Mesodermal cell (in vitro differentiated cells): ENCODE measurements around the gene MED25.
A peak's percentile ranks its signal among the peaks of the same experiment; 100 is the strongest.

Source experiments
- H3K27ac ChIP-seq: 2 replicates; pipeline ENCODE4 v1.7.0; 2013; ENCODE audit warnings: mild to moderate bottlenecking, low read depth, low read length, moderate library complexity; ENCODE audit not compliant: severe bottlenecking
- H3K36me3 ChIP-seq: 2 replicates; pipeline ENCODE4 v1.7.1; 2013; ENCODE audit warnings: mild to moderate bottlenecking, low read length, moderate library complexity; ENCODE audit not compliant: control insufficient read depth, insufficient read depth
- H3K4me1 ChIP-seq: one replicate; pipeline ENCODE4 v1.7.1; 2013; ENCODE audit warnings: mild to moderate bottlenecking, low read length; ENCODE audit not compliant: insufficient read depth, control insufficient read depth, poor library complexity, severe bottlenecking
- H3K4me3 ChIP-seq: 2 replicates; pipeline ENCODE4 v1.7.0; 2013; ENCODE audit warnings: low read length, control low read depth, mild to moderate bottlenecking; ENCODE audit not compliant: insufficient read depth, poor library complexity, severe bottlenecking; ENCODE audit errors: extremely low read depth
- H3K9me3 ChIP-seq: 2 replicates; pipeline ENCODE4 v1.7.1; 2013; ENCODE audit warnings: mild to moderate bottlenecking, low read length, moderate library complexity; ENCODE audit not compliant: control insufficient read depth
- WGBS, 2 experiments: methylation state at CpG; one replicate each; pipeline ENCODE4 v1.1.5; 2013; ENCODE audit warnings: missing lambda C conversion rate in 2 of 2; ENCODE audit not compliant: insufficient coverage in 2 of 2; 5-methylcytosine and 5-hydroxymethylcytosine counted together

The MED25 gene

GRCh38 chr19:49875857-49876421, 57.9 kb downstream of the MED25 start:
- 0 to 1% methylated on average over 22 to 26 of the region's 28 CpGs for WGBS, 2 experiments
- H3K36me3 ChIP-seq = peaks cover 46% of the 10 kb centered on the region
- no peaks in the 10 kb centered on the region for H3K9me3 ChIP-seq
- peaks cover 11% of the 10 kb centered on the region for H3K4me1 ChIP-seq
- H3K4me3 ChIP-seq = peak overlapping the region; percentile 99
- H3K27ac ChIP-seq = peak overlapping the region; percentile 98

GRCh38 chr19:49876422-49877019, 58.4 kb downstream of the MED25 start:
- peak overlapping the region; percentile 99 for H3K4me3 ChIP-seq
- peak overlapping the region; percentile 98 for H3K27ac ChIP-seq
- WGBS, 2 experiments = 0% methylated on average over 40 to 41 of the region's 46 CpGs
- peaks cover 11% of the 10 kb centered on the region for H3K4me1 ChIP-seq
- no peaks in the 10 kb centered on the region for H3K9me3 ChIP-seq
- peaks cover 46% of the 10 kb centered on the region for H3K36me3 ChIP-seq

DNA sequence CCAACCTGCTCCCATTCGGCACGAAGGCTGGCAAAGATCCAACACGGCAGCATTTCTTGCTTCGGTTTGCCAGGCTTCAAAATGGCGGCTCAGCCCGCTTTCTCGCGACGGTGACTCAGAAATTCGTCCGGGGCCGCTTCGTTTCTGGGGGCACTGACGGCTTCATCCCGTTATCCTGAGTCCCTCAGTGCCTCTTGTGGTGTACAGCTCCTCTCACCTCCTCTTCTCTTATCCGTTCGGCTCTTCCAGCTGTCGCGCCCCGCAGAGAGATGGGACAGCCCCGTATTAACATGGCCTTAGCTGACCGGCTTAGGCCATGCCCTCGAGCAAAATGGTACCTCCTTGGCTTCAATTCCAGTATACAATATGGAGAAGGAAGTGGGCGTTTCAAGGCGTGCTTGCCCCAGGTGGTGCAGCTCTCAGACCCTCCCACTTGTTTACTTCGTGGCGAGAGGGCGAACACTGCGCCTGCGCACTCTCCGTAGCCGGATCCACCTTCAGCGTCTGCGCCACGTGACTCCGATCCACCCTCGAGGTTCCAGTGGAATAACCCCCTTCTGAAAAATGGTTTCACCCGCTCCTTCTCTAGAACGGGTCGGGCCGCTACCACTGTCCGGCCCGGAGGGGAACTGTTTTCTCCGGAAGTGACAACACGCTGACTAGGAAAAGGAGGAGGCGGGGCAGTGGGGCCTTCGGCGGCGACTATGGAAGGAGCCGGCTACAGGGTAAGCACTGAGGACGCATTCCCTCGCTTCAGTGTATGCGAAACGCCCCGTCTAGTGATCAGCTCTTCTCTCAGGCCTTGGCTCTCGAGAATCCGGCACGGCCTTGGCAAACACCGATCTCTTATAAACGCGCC, 59.2 kb downstream of the MED25 start, which contains the start of the genes AKT1S1 and TBC1D17:
TSS of gene AKT1S1 (minus strand) at position 336 of the 859 bp plus-strand sequence. CDS start 4,060 bp downstream, outside the sequence.
TSS of gene TBC1D17 (plus strand) at position 683 of the 859 bp plus-strand sequence. CDS start at position 705, 22 bp downstream.
- Histone ChIP-seq H3K36me3 (peaks cover 47% of the 10 kb centered on the region), H3K4me1 (peaks cover 11% of the 10 kb centered on the region), H3K9me3 (no peaks in the 10 kb centered on the region), H3K4me3 (peak within 1 kb of the TSS; percentile 99), H3K27ac (peak within 1 kb of the TSS; percentile 98)
- WGBS, 2 experiments = 0% methylated on average over 53 of the region's 61 CpGs

DNA sequence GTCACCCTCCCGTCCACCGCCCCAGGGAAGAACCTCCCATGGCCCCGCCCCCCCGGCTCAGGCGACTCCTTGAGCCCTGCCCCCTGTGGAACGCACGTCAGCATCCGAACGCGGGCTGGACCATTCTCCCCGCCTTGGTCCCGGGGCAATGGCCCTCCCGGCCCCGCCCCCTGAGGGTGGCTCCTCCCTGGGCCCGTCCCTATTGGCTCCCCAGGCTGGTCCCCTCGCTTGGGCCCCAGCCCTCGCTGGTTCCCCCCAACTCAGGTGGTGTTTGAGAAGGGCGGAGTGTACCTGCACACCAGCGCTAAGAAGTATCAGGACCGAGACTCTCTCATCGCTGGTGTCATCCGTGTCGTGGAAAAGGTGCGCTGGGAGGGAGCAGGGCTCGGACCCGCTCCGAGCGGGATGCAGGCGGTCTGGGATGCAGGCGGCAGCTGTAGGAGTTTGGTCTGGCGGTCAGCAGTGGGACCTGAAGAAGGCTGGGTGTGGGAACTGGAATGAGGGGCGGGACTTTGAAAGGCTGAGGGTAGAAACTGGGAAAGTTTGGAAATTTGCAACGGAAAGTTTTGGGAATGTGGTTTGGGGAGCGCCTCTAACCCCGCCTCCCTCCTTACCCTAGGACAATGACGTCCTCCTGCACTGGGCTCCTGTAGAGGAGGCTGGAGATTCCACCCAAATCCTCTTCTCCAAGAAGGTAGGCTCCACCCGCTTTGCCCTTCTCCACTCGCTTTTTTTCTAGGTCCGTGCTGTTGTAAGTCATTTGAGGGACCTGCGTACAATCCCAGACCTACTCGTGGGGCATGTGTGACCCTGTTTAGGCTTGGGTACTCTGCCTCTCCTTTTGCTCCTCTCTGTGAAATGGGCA, 60.0 kb downstream of the MED25 start:
- peaks cover 11% of the 10 kb centered on the region for H3K4me1 ChIP-seq
- peaks cover 49% of the 10 kb centered on the region for H3K36me3 ChIP-seq
- peak overlapping the region; percentile 98 for H3K27ac ChIP-seq
- WGBS, 2 experiments = 8 to 9% methylated on average over 29 to 31 of the region's 41 CpGs
- peak overlapping the region; percentile 99 for H3K4me3 ChIP-seq
- peaks cover 5% of the 10 kb centered on the region for H3K9me3 ChIP-seq

GRCh38 chr19:49878744-49879070, 60.6 kb downstream of the MED25 start:
- Histone ChIP-seq H3K27ac (peak overlapping the region; percentile 23), H3K4me3 (peak overlapping the region; percentile 99), H3K4me1 (peaks cover 11% of the 10 kb centered on the region), H3K9me3 (peaks cover 6% of the 10 kb centered on the region), H3K36me3 (peaks cover 55% of the 10 kb centered on the region)
- WGBS, 2 experiments = 85 to 90% methylated on average over 4 to 6 of the region's 9 CpGs

- Histone ChIP-seq H3K4me3 (peak overlapping the region; percentile 99), H3K4me1 (peaks cover 11% of the 10 kb centered on the region), H3K9me3 (peaks cover 6% of the 10 kb centered on the region), H3K36me3 (peaks cover 58% of the 10 kb centered on the region), H3K27ac (no peak overlapping the region)
- WGBS, 2 experiments = 94 to 97% methylated on average over 6 to 9 of the region's 12 CpGs
Observed at GRCh38 chr19:49879243-49879963, 61.3 kb downstream of the MED25 start.

GRCh38 chr19:49880162-49880869, 62.2 kb downstream of the MED25 start:
- no peak overlapping the region for H3K4me3 ChIP-seq
- H3K27ac ChIP-seq = no peak overlapping the region
- peaks cover 65% of the 10 kb centered on the region for H3K36me3 ChIP-seq
- H3K4me1 ChIP-seq = peaks cover 11% of the 10 kb centered on the region
- H3K9me3 ChIP-seq = peaks cover 6% of the 10 kb centered on the region
- WGBS, 2 experiments = 96 to 98% methylated on average over 8 to 9 of the region's 10 CpGs

GRCh38 chr19:49881186-49881585, 63.1 kb downstream of the MED25 start:
- Histone ChIP-seq H3K4me3 (no peak overlapping the region), H3K36me3 (peaks cover 70% of the 10 kb centered on the region), H3K9me3 (peaks cover 6% of the 10 kb centered on the region), H3K27ac (no peak overlapping the region), H3K4me1 (peaks cover 8% of the 10 kb centered on the region)
- 97 to 99% methylated on average over 14 to 17 of the region's 17 CpGs for WGBS, 2 experiments

DNA sequence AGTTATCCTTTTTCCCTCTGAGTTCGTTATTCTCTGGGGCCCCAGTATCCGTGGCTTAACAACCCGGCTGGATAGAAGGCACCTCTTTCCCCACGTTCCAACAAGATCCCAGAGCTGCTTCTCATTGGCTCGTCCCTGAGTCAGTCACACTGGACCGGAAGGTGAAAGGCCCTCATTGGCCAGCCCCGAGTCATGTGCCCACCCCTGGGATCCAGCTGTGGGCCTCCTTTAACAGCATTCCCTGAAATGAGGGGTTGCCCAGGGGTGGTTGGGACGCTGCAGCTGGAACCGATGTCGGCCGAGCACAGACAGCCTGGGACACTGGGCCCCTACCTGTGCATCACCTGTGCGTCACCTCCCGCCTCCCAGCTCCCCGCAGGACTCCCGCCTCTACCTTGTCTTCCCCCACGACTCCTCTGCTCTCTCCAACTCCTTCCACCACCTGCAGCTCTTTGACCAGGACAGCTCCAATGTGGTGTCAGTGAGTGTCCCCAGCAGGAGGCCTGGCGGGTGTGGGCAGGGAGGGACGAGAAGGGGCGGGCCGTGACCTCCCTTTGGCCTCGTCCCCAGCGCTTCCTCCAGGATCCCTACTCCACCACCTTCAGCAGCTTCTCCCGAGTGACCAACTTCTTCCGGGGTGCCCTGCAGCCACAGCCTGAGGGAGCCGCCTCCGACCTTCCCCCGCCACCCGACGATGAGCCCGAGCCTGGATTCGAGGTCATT, 63.7 kb downstream of the MED25 start:
- 96 to 97% methylated on average over 21 to 31 of the region's 31 CpGs for WGBS, 2 experiments
- Histone ChIP-seq H3K36me3 (peaks cover 70% of the 10 kb centered on the region), H3K27ac (no peak overlapping the region), H3K4me1 (peaks cover 8% of the 10 kb centered on the region), H3K4me3 (no peak overlapping the region), H3K9me3 (peaks cover 6% of the 10 kb centered on the region)
